GM12875 (cell line): ENCODE measurements around the gene TBCD.

Experiments used
- H3K4me3 ChIP-seq: one replicate; pipeline ENCODE4 v1.5.1; 2011; ENCODE audit warnings: low read depth, low read length, control low read depth
- TF ChIP-seq, protein P1 (sequence below): IDR thresholded peaks from 2 replicates; pipeline ENCODE4 v1.5.1; 2011; ENCODE audit warnings: low read depth, mild to moderate bottlenecking, control low read depth, inconsistent platforms, low read length, moderate library complexity, borderline replicate concordance; ENCODE audit not compliant: insufficient read depth

Gene TBCD

DNA sequence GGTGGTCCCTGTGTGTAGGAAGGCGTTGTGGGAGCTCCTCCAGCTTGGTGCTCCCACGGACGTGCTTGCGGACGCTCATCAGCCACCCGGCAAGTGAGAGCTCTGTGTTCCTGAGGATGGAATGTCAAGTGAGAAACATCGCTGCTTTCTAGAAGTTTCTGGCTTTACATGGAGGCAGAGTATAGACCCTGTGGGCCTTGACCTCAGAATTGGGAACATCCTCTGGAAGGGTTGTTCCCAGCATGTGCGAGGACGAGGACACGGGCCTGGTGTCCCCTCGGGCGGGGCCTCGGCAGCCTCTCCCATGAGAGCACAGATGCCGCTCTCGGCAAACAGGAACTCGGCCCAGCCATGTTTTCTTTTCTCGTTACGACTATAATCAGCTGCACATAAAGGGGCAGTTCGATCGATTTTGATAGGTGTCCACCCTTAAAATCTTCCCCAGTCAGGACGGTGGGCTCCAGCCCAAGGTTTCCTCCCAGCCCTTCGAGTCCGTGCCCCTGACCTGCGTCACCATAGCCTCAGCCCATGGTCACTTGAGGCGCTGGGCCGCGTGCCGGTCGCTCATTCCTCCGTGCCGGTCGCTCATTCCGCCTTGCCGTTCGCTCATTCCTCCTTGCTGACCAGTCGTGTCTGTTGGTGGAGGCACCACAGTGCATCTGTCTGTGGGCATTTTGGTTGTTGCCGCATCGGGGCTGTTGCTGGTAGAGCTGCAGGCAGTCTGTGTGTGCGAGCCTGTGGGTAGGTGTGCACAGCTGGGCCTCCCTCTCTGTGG, 179.2 kb downstream of the TBCD start:
- TF ChIP-seq, protein P1, sequence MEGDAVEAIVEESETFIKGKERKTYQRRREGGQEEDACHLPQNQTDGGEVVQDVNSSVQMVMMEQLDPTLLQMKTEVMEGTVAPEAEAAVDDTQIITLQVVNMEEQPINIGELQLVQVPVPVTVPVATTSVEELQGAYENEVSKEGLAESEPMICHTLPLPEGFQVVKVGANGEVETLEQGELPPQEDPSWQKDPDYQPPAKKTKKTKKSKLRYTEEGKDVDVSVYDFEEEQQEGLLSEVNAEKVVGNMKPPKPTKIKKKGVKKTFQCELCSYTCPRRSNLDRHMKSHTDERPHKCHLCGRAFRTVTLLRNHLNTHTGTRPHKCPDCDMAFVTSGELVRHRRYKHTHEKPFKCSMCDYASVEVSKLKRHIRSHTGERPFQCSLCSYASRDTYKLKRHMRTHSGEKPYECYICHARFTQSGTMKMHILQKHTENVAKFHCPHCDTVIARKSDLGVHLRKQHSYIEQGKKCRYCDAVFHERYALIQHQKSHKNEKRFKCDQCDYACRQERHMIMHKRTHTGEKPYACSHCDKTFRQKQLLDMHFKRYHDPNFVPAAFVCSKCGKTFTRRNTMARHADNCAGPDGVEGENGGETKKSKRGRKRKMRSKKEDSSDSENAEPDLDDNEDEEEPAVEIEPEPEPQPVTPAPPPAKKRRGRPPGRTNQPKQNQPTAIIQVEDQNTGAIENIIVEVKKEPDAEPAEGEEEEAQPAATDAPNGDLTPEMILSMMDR: no peak
- no peak overlapping the region for H3K4me3 ChIP-seq

DNA sequence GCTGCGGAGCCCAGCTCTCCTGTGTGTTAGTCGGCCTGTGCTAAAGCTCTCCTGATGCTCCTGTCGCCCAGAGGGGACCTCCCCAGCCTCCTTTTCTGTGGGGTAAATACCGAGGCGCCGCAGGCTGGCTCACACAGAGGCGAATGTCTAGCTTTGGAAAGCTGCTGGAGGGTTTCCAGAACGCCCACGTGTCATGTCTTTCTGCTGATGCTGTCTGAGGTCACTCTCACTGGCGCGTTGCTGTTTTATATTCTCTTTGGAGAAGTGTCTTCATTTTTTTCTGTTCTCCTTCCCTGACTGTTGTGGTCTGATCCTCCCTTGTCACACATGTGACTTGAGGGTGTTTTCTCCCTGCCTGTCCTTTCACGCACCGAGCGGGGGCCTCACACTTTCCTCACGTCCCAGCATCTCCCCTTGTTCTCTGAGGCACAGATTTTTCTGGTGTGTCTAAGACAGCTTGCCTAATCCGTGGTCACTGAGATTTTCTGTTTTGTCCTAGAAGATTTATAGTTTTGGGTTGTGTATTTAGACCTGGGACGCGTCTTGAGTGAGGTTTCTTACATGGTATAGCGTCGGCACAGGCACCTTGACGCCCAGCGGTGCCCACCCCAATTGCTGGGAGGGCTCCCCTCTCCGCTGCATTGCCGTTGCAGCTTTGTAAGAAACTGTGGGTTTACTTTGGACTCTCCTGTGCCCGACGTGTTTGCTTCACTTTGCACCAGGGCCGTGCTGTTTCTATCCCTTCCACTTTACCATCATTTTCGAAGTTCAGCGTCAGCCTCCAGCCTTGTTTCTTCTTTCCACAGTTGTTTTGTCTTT, 180.0 kb downstream of the TBCD start:
- TF ChIP-seq, protein P1: no peak
- H3K4me3 ChIP-seq: no peak overlapping the region

- H3K4me3 ChIP-seq: no peak overlapping the region
- TF ChIP-seq, protein P1: no peak
Measured at GRCh38 chr17:82932518-82933310, 180.8 kb downstream of the TBCD start.

DNA sequence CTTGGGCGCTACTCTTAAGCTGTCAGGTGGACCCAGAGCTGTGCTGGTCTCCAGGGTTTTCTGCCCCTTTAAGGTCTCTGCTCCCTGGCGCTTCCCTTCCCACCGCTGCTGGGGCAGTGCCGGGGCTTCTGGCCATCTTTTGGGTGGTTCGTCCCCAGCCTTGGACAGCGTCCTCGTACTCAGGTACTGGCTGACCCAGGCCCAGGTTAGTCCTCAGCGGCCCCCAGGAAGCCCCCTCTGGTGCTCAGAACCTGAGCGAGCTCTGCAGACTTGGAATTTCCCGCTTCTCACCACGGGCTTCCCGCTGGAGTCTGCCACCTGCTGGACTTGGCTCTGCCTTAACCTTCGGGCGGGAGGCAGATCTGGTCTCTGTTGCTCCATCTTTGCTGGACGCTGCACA, 182.0 kb downstream of the TBCD start:
- no peak overlapping the region for H3K4me3 ChIP-seq
- TF ChIP-seq, protein P1: no peak

DNA sequence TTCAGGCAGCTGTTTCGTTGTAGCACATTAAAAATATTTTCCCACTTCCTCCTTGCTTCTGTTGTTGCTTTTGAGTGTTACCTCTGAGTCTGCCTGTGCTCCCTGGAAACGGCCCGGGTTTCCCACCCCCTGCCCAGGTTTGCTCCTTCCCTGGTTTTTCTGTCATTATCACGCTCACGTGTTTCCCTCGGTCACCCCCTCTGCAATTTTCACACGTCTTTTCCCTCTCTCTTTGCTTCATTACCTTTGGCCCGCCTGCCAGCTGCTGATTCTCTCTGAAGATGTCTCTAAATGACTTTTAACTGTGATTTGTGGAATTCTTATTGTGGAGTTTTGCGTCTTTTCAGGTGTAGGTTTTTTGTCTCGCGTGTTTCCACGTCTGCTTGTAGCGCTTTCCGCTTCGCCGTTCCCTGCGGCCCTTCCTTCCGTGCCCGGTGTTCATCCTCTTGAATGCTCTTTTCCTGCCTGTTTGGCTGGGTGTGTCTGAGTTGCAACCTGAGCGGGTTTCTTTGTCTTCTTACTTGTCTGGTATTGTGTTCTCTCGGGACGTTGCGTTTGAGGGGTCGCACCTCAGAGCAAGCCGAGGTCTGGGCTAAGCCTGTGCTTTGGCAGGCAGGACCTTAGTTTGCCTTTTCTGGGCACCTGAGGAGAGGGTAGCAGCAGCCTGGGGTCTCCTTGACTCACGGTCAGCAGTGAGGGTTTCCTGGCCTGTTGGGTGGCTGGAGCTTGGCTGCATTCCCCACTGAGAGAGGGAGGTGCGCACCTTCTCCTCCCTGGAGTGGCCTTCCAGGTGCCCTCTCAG, 184.3 kb downstream of the TBCD start:
- H3K4me3 ChIP-seq: no peak overlapping the region
- TF ChIP-seq, protein P1: no peak

- H3K4me3 ChIP-seq: no peak overlapping the region
- TF ChIP-seq, protein P1: no peak
Measured at GRCh38 chr17:82936768-82937171, 184.9 kb downstream of the TBCD start.
